GM19324 (cell line): ENCODE measurements around the gene ZFY.

Experiments used
- ATAC-seq: cut with Tn5 transposase; IDR thresholded peaks from one replicate; pipeline ENCODE4 v1.9.1; 2021; ENCODE audit warnings: mild to moderate bottlenecking, moderate library complexity; ENCODE audit not compliant: unreplicated experiment, low FRiP score

ZFY gene

DNA sequence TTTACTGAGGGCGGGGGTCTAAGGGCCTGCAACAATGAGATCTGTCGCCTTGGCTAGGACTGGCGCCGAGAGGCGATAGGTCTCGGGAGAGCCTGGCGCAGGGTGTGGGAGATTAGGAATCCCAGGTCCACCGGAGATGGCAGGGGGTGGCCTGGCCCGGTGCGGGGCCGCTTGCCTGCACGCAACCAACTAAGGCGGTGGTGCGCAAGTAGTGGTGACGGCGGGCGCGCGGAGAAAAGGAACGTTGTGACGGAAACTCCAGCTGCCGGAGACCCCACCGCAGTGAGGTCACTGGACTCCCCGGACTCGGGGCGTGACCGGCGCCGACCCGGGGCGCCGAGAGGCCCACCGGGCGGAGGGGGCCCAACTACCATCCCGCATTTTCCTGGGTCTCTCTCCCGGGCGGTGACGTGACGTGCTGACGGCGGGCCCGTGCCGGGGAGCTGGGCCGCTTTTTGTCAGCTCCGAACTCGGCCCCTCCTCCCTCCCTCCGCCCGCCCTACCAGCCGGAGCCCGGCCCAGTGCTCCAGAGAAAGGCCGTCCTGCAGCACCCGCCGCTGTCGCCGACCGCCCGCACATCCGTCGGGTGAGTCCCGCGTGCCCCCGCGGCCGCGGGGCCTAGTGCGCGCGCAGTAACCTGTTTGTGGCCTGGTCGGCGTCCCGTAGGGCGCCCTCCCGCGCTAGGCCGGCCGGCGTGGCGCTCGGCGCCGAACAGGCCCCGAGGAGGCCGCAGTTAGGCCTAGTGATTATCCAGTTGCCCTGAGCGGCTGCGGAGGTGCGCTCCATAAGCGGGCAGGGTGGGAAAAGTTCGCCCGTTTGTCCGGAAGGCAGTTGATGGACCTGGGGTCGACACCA is at the start of gene ZFY:
Gene ZFY (plus strand): TSS at position 521 of the 855 bp plus-strand sequence. CDS start 18,556 bp downstream, outside the sequence.
- ATAC-seq = no peak

GRCh38 chrY:2885880-2886279 is 49.3 kb upstream of the ZFY start:
- ATAC-seq = no peak

GRCh38 chrY:2887386-2887785 is 47.8 kb upstream of the ZFY start:
- ATAC-seq = no peak

- no peak for ATAC-seq
These were observed 47.2 kb upstream of the ZFY start for GRCh38 chrY:2887955-2888354.

- ATAC-seq = no peak
These were observed 41.7 kb upstream of the ZFY start for GRCh38 chrY:2893471-2893870.

DNA sequence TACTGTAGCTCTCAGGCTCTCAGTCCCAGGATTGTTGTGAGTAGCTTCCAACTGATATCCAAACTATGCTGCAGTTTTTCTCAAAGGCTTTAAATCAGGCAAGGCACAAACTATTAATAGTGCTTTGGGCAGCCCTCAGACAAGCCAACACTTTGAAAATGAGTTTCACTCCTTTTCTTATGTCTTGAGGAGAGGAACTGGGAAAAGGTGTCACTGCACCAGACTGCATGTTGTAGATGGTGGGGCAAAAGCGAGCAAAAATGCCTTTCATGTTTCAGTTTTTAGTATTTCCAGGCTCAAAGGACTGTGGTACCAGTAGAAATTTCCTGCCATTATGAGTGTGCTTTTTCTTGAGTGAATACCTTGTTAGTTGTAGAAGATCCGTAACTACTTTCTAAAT is 39.1 kb upstream of the ZFY start:
- ATAC-seq = no peak

- ATAC-seq = no peak
These were observed 27.8 kb upstream of the ZFY start for GRCh38 chrY:2907356-2907755.

DNA sequence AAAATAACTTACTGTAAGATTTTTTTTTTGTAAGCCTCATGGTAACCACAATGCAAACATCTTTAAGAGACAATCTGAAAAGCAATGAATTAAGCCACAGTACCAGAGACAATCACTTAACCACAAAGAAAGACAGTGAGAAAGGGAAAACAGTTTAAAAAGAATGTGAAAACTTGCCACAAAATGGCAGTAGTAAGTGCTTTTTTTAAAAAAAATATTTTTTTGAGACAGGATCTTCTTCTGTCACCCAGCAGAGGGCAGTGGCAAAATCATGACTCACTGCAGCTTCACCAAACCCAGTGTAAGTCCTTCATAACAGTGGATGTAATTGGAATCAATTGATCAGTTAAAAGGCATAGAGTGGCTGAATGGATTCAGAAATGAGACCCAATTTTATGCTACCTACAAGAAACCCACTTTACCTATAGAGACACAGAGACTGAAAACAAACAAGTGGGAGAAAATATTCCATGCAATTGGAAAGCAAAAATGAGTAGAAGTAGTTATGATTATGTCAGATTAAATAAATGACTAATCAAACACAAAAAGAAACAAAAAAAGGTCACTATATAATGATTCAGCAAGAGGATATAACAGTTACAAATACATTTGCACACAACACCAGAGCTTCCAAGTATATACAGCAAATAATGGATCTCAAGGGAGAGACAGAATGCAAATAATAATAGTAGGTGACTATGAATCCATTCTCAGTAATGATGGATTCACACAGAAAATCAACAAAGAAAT is 21.9 kb upstream of the ZFY start:
- ATAC-seq = no peak

- ATAC-seq = no peak
These were observed 1.1 kb upstream of the ZFY start for GRCh38 chrY:2934078-2934477.

GRCh38 chrY:2935716-2936435 is 695 bp downstream of the ZFY start:
- ATAC-seq = no peak

GRCh38 chrY:2936436-2936750 is 1.2 kb downstream of the ZFY start:
- ATAC-seq = no peak

- no peak for ATAC-seq
These were observed 2.0 kb downstream of the ZFY start for GRCh38 chrY:2937149-2937548.

- no peak for ATAC-seq
These were observed 14.5 kb downstream of the ZFY start for GRCh38 chrY:2949590-2950252.

- ATAC-seq = no peak
These were observed 15.5 kb downstream of the ZFY start for GRCh38 chrY:2950655-2951054.

GRCh38 chrY:2952912-2953311 is 17.7 kb downstream of the ZFY start:
- no peak for ATAC-seq

DNA sequence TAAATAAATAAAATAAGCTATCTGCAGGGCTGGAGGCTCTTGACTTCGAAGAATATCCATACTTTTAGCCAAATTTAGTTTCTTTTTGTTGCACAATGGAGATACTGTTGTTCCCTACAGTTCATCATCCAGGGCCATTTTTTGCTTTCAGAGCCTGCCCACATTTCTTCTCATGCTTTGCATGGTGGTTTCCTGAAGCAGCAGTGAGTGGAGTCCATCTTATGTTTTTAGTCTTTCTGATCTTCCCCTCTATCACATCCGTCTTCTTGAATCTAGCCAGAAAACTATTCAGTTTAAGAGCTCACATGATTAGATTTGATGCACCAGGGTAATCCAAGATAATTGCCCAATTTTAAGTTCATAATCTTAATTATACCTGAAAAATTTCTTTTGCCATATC is 19.6 kb downstream of the ZFY start:
- ATAC-seq = no peak

DNA sequence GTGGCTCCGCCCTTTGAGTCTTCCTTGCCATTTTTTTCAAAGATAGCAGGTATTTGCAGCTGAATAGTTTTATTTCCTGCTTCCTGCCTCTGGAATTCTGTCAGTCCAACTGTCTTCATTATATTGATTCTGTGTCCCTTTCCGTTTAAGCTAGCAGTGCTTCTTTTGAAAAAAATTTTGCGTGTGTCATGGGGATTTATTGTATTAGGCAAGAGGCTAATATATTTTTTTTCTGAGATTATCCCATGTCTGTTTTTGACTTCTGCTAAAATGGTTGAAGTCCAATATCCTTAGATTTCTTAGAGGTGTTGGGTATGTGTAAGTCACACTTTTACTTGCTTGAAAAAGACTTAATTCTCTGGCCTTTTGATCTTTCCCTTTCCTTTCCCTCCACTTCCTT is 20.4 kb downstream of the ZFY start:
- ATAC-seq = no peak

DNA sequence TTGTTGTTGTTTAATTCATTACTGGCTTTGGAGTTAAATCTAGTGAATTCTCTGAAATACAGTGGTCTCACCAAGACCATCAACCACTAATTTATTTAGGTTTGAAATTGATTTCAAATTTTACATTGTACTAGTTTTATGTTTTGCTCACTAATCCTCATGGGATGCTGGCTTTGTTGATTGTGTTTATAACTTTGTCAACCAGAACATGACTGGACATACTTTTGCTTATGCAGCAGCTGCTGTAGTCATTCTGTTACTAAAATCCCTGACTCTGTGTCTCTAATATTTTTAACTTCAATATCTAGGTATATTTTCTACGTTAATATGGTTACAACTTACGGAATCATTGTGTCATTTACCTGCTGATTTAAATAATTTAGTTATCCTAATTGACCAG is 26.9 kb downstream of the ZFY start:
- no peak for ATAC-seq

GRCh38 chrY:2964814-2965213 is 29.6 kb downstream of the ZFY start:
- ATAC-seq = no peak

GRCh38 chrY:2965629-2966028 is 30.4 kb downstream of the ZFY start:
- ATAC-seq = no peak

GRCh38 chrY:2969561-2969960 is 34.4 kb downstream of the ZFY start:
- ATAC-seq = no peak
